ENCODE results near the gene LRRC49. TPM values are rescaled to one million over a fixed set of nuclear protein-coding genes. Genes with fewer than 3 reads are reported as not detected.
"Not testable (repeated sequence)": the region's sequence is repeated elsewhere in the genome, so short reads cannot be mapped to it uniquely, and the experiment has no call there.

Gene LRRC49
- total RNA-seq, 2 donors from 2014 or later, result 9.8 to 13.3 TPM

GRCh38 chr15:71044006-71044405 lies 151.4 kb downstream of the LRRC49 start:
- intact Hi-C loops (cut with DNase I), result no loop called here
- no peaks in the 10 kb centered on the region for H3K36me3 ChIP-seq
- no peaks in the 10 kb centered on the region for H3K9me3 ChIP-seq
- H3K27me3 ChIP-seq (replicated peaks; ENCODE audit: insufficient read depth), result no peaks in the 10 kb centered on the region
- no peaks in the 10 kb centered on the region for H3K4me1 ChIP-seq (replicated peaks)
- TF ChIP-seq CTCF (IDR thresholded peaks at IDR 0.05), result no peak
- TF ChIP-seq POLR2A (IDR thresholded peaks at IDR 0.05), result no peak
- no peak for TF ChIP-seq POLR2AphosphoS5 (IDR thresholded peaks at IDR 0.05)
- no peak for DNase-seq (ENCODE audit: low spot score)
- no peak overlapping the region for H3K27ac ChIP-seq
- whole genome bisulfite sequencing, result 83% methylated on average over 1 of the region's 1 CpG
- no peak overlapping the region for H3K4me3 ChIP-seq

GRCh38 chr15:71046146-71046545 lies 153.5 kb downstream of the LRRC49 start:
- H3K9me3 ChIP-seq; H3K36me3 ChIP-seq; DNase-seq (ENCODE audit: low spot score); H3K4me1 ChIP-seq (replicated peaks); H3K4me3 ChIP-seq; intact Hi-C loops (cut with DNase I); H3K27me3 ChIP-seq (replicated peaks; ENCODE audit: insufficient read depth); H3K27ac ChIP-seq: not testable (repeated sequence)
- WGBS, result 59% methylated on average over 2 of the region's 2 CpGs

GRCh38 chr15:71048913-71049675 lies 156.5 kb downstream of the LRRC49 start:
- intact Hi-C loops (cut with DNase I), result no loop called here
- no peaks in the 10 kb centered on the region for H3K27me3 ChIP-seq (replicated peaks; ENCODE audit: insufficient read depth)
- H3K36me3 ChIP-seq, result no peaks in the 10 kb centered on the region
- TF ChIP-seq POLR2A (IDR thresholded peaks at IDR 0.05) (no peak), POLR2AphosphoS5 (IDR thresholded peaks at IDR 0.05) (no peak), CTCF (IDR thresholded peaks at IDR 0.05) (no peak)
- H3K27ac ChIP-seq, result no peak overlapping the region
- peaks cover 6% of the 10 kb centered on the region for H3K4me1 ChIP-seq (replicated peaks)
- H3K9me3 ChIP-seq, result no peaks in the 10 kb centered on the region
- WGBS, result 93% methylated on average over 2 of the region's 2 CpGs
- DNase-seq (ENCODE audit: low spot score), result no peak
- no peak overlapping the region for H3K4me3 ChIP-seq

- no peak for DNase-seq (ENCODE audit: low spot score)
- Histone ChIP-seq H3K27ac (no peak overlapping the region), H3K4me3 (no peak overlapping the region), H3K4me1 (replicated peaks) (peaks cover 10% of the 10 kb centered on the region), H3K27me3 (replicated peaks; ENCODE audit: insufficient read depth) (no peaks in the 10 kb centered on the region), H3K36me3 (no peaks in the 10 kb centered on the region), H3K9me3 (no peaks in the 10 kb centered on the region)
- TF ChIP-seq CTCF (IDR thresholded peaks at IDR 0.05) (no peak), POLR2A (IDR thresholded peaks at IDR 0.05) (no peak), POLR2AphosphoS5 (IDR thresholded peaks at IDR 0.05) (no peak)
- 96% methylated on average over 3 of the region's 3 CpGs for WGBS
- intact Hi-C loops (cut with DNase I), result no loop called here
Observed at GRCh38 chr15:71049706-71050422, 157.2 kb downstream of the LRRC49 start.

- H3K27ac ChIP-seq, result no peak overlapping the region
- 68% methylated on average over 4 of the region's 4 CpGs for WGBS
- intact Hi-C loops (cut with DNase I), result no loop called here
- TF ChIP-seq CTCF (IDR thresholded peaks at IDR 0.05) (no peak), POLR2AphosphoS5 (IDR thresholded peaks at IDR 0.05) (no peak), POLR2A (IDR thresholded peaks at IDR 0.05) (no peak)
- no peaks in the 10 kb centered on the region for H3K9me3 ChIP-seq
- no peaks in the 10 kb centered on the region for H3K27me3 ChIP-seq (replicated peaks; ENCODE audit: insufficient read depth)
- H3K4me3 ChIP-seq, result no peak overlapping the region
- DNase-seq (ENCODE audit: low spot score), result no peak
- peaks cover 10% of the 10 kb centered on the region for H3K4me1 ChIP-seq (replicated peaks)
- no peaks in the 10 kb centered on the region for H3K36me3 ChIP-seq
Observed at GRCh38 chr15:71050461-71050860, 157.8 kb downstream of the LRRC49 start.
